HL-60/S4 (cell line): Measurements from ENCODE around the gene AP1AR.

Experiments
- in situ Hi-C: fragments of 300-500 bp; cut with MboI; formaldehyde crosslinking; loops from 2 replicates; pipeline ENCODE4 v1.14.3; 2022; ENCODE audit warnings: low sequenced_read_pairs

The AP1AR gene

GRCh38 chr4:112219826-112220366 is 11.7 kb upstream of the AP1AR start:
- in situ Hi-C loops = no loop called here

GRCh38 chr4:112222219-112222955 is 9.2 kb upstream of the AP1AR start:
- in situ Hi-C loops = no loop called here

- in situ Hi-C loops = no loop called here
Observed at GRCh38 chr4:112225157-112225556, 6.4 kb upstream of the AP1AR start.

- in situ Hi-C loops = no loop called here
Observed at GRCh38 chr4:112230879-112231778, 458 bp upstream of the AP1AR start.

- in situ Hi-C loops = no loop called here
Observed at GRCh38 chr4:112234952-112235609, 3.5 kb downstream of the AP1AR start.

GRCh38 chr4:112236040-112236439 is 4.5 kb downstream of the AP1AR start:
- in situ Hi-C loops = no loop called here

- in situ Hi-C loops = no loop called here
Observed at GRCh38 chr4:112238833-112239232, 7.2 kb downstream of the AP1AR start.

GRCh38 chr4:112245383-112245782 is 13.8 kb downstream of the AP1AR start:
- in situ Hi-C loops = no loop called here

- in situ Hi-C loops = no loop called here
Observed at GRCh38 chr4:112247021-112247420, 15.4 kb downstream of the AP1AR start.

GRCh38 chr4:112251019-112251643 is 19.5 kb downstream of the AP1AR start:
- in situ Hi-C loops = no loop called here

- in situ Hi-C loops = no loop called here
Observed at GRCh38 chr4:112252234-112252633, 20.6 kb downstream of the AP1AR start.

- in situ Hi-C loops = no loop called here
Observed at GRCh38 chr4:112253382-112254000, 21.9 kb downstream of the AP1AR start.

GRCh38 chr4:112257098-112257497 is 25.5 kb downstream of the AP1AR start:
- in situ Hi-C loops = no loop called here

GRCh38 chr4:112266823-112267222 is 35.2 kb downstream of the AP1AR start:
- in situ Hi-C loops = no loop called here

GRCh38 chr4:112270051-112270450 is 38.5 kb downstream of the AP1AR start:
- in situ Hi-C loops = no loop called here

- in situ Hi-C loops = no loop called here
Observed at GRCh38 chr4:112270640-112271421, 39.2 kb downstream of the AP1AR start.

- in situ Hi-C loops = no loop called here
Observed at GRCh38 chr4:112272292-112272691, 40.7 kb downstream of the AP1AR start.

GRCh38 chr4:112274959-112275358 is 43.4 kb downstream of the AP1AR start:
- in situ Hi-C loops = no loop called here

- in situ Hi-C loops = no loop called here
Observed at GRCh38 chr4:112276113-112276512, 44.5 kb downstream of the AP1AR start.

GRCh38 chr4:112277220-112277619 is 45.6 kb downstream of the AP1AR start:
- in situ Hi-C loops = no loop called here
